Measurements from ENCODE around the gene IL10RA. TPM values are rescaled to one million over a fixed set of nuclear protein-coding genes. Genes with fewer than 3 reads are reported as not detected.
A peak's percentile ranks its signal among the peaks of the same experiment; 100 is the strongest.

Gene IL10RA
- total and polyA plus RNA-seq, 9 of the 15 experiments (the other 6 are each of a cell fraction or from before 2014, with no cell fraction given), result 0.17 to 17.3 (median 2.9) TPM

GRCh38 chr11:117985953-117986887 is at the start of gene IL10RA (continued):
- TF ChIP-seq STAG1 (CRISPR knock-in tag; IDR thresholded peaks at IDR 0.05; ENCODE audit: borderline replicate concordance), result peak; percentile 41; the same call in 1 of the 2 replicates
- TF ChIP-seq RBM39 (optimal IDR thresholded peaks at IDR 0.05; ENCODE audit: low read depth, low read length), result no peak
- TF ChIP-seq DPF2 (IDR thresholded peaks at IDR 0.05), result no peak; the same call in 1 of the 2 replicates
- peak; percentile 91 for TF ChIP-seq HLTF (IDR thresholded peaks at IDR 0.05)
- TF ChIP-seq THAP12 (CRISPR knock-in tag; IDR thresholded peaks at IDR 0.05), result 0 out of 2 replicates have a peak, but pooled peaks have one; percentile 11
- TF ChIP-seq NONO (IDR thresholded peaks at IDR 0.05; ENCODE audit: low read depth in 2 of 2, low read length in 1 of 2), result peak in 1 of 2 experiments; percentile 44; a peak in 2 of 4 replicates
- no peak for TF ChIP-seq MCM5 (IDR thresholded peaks at IDR 0.05; ENCODE audit: low read depth)
- TF ChIP-seq CC2D1A (IDR thresholded peaks at IDR 0.05), result no peak
- TF ChIP-seq, protein P1, sequence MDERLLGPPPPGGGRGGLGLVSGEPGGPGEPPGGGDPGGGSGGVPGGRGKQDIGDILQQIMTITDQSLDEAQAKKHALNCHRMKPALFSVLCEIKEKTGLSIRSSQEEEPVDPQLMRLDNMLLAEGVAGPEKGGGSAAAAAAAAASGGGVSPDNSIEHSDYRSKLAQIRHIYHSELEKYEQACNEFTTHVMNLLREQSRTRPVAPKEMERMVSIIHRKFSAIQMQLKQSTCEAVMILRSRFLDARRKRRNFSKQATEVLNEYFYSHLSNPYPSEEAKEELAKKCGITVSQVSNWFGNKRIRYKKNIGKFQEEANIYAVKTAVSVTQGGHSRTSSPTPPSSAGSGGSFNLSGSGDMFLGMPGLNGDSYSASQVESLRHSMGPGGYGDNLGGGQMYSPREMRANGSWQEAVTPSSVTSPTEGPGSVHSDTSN (CRISPR knock-in tag; IDR thresholded peaks at IDR 0.05; ENCODE audit: low read depth), result peak; percentile 42; the same call in 1 of the 2 replicates
- TF ChIP-seq, protein P1 (tag; conservative IDR thresholded peaks at IDR 0.05; ENCODE audit: low read depth), result 0 out of 2 replicates have a peak, but pooled peaks have one; percentile 7
- no peak for TF ChIP-seq CCAR2 (IDR thresholded peaks at IDR 0.05; ENCODE audit: low read depth, low read length)
- no peak for TF ChIP-seq MAFF (IDR thresholded peaks at IDR 0.05; ENCODE audit: low read length)
- peak; percentile 98 for TF ChIP-seq FOXK1 (CRISPR knock-in tag; IDR thresholded peaks at IDR 0.05; ENCODE audit: borderline replicate concordance)
- TF ChIP-seq ETS2 (tag; IDR thresholded peaks at IDR 0.05; ENCODE audit: borderline replicate concordance, poor library complexity, severe bottlenecking), result no peak
- TF ChIP-seq, protein P2, sequence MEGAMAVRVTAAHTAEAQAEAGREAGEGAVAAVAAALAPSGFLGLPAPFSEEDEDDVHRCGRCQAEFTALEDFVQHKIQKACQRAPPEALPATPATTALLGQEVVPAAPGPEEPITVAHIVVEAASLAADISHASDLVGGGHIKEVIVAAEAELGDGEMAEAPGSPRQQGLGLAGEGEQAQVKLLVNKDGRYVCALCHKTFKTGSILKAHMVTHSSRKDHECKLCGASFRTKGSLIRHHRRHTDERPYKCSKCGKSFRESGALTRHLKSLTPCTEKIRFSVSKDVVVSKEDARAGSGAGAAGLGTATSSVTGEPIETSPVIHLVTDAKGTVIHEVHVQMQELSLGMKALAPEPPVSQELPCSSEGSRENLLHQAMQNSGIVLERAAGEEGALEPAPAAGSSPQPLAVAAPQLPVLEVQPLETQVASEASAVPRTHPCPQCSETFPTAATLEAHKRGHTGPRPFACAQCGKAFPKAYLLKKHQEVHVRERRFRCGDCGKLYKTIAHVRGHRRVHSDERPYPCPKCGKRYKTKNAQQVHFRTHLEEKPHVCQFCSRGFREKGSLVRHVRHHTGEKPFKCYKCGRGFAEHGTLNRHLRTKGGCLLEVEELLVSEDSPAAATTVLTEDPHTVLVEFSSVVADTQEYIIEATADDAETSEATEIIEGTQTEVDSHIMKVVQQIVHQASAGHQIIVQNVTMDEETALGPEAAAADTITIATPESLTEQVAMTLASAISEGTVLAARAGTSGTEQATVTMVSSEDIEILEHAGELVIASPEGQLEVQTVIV (CRISPR knock-in tag; IDR thresholded peaks at IDR 0.05; ENCODE audit: borderline replicate concordance), result no peak
- TF ChIP-seq, protein P3, sequence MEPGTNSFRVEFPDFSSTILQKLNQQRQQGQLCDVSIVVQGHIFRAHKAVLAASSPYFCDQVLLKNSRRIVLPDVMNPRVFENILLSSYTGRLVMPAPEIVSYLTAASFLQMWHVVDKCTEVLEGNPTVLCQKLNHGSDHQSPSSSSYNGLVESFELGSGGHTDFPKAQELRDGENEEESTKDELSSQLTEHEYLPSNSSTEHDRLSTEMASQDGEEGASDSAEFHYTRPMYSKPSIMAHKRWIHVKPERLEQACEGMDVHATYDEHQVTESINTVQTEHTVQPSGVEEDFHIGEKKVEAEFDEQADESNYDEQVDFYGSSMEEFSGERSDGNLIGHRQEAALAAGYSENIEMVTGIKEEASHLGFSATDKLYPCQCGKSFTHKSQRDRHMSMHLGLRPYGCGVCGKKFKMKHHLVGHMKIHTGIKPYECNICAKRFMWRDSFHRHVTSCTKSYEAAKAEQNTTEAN (CRISPR knock-in tag; IDR thresholded peaks at IDR 0.05), result peak; percentile 95
- no peak for TF ChIP-seq ZNF184 (CRISPR knock-in tag; IDR thresholded peaks at IDR 0.05)
- no peak for TF ChIP-seq PML (IDR thresholded peaks at IDR 0.05; ENCODE audit: low read length)
- peak; percentile 8; the same call in 1 of the 2 replicates for TF ChIP-seq NR1H2 (CRISPR knock-in tag; IDR thresholded peaks at IDR 0.05)
